ENCODE data around the gene KCNIP4.

The KCNIP4 gene

GRCh38 chr4:21876711-21877110 is 71.9 kb downstream of the KCNIP4 start:
- H3K79me1 ChIP-seq (ENCODE audit: low read length): no peaks in the 10 kb centered on the region
- no peak overlapping the region for H4K8ac ChIP-seq (ENCODE audit: low read depth, low read length)
- H2BK15ac ChIP-seq (replicated peaks; ENCODE audit: low read depth): no peak overlapping the region
- no peak overlapping the region for H2BK5ac ChIP-seq (ENCODE audit: low read length)
- DNase-seq: no peak
- H3K4me2 ChIP-seq (ENCODE audit: low read length): no peak overlapping the region
- H2BK120ac ChIP-seq (ENCODE audit: low read depth, low read length): no peak overlapping the region
- no peak overlapping the region for H4K5ac ChIP-seq (ENCODE audit: low read length)
- no peaks in the 10 kb centered on the region for H3K79me2 ChIP-seq (ENCODE audit: control insufficient read depth, insufficient read depth, low read length)
- no peak overlapping the region for H3K18ac ChIP-seq (ENCODE audit: low read length)
- H3K27ac ChIP-seq (ENCODE audit: low read depth, low read length): no peak overlapping the region
- H3K9ac ChIP-seq (ENCODE audit: low read length): no peak overlapping the region
- H3K56ac ChIP-seq (ENCODE audit: low read length): no peak overlapping the region
- WGBS (ENCODE audit: extremely low coverage, insufficient coverage, low lambda C conversion rate): no CpG with 5 or more reads among the region's 1 CpG
- no peaks in the 10 kb centered on the region for H3K4me1 ChIP-seq (ENCODE audit: control insufficient read depth, low read depth, low read length)
- H3K27me3 ChIP-seq (ENCODE audit: insufficient read depth, low read length, poor library complexity): no peaks in the 10 kb centered on the region
- no peak overlapping the region for H3K23ac ChIP-seq (ENCODE audit: low read length)
- H3K4me3 ChIP-seq (ENCODE audit: low read length): no peak overlapping the region
- no peak overlapping the region for H2AK5ac ChIP-seq (ENCODE audit: low read length)
- no peaks in the 10 kb centered on the region for H3K36me3 ChIP-seq (ENCODE audit: control insufficient read depth, insufficient read depth, low read length)
- no peak overlapping the region for H3K4ac ChIP-seq (ENCODE audit: low read depth, low read length)

DNA sequence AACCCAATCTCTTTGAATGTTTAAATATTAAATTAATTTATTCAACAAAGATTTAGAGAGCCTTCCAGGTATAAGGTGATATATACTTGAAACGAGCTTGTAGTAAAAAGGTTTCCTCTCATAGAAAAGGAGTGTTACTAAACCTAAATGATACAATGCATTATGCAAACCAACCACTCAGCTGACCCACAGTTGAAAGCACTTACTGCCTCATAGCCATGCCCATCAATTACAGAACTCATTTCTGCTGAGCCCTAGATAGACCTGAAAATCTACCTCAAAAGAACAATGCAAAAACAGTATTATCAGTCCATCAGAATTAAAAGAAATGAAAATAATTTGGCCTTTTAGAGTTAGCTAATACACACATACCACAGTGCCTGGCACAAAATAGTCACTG is 75.4 kb downstream of the KCNIP4 start:
- no peak overlapping the region for H3K18ac ChIP-seq (ENCODE audit: low read length)
- H3K4me2 ChIP-seq (ENCODE audit: low read length): no peak overlapping the region
- no peaks in the 10 kb centered on the region for H3K79me2 ChIP-seq (ENCODE audit: control insufficient read depth, insufficient read depth, low read length)
- H3K23ac ChIP-seq (ENCODE audit: low read length): no peak overlapping the region
- no peaks in the 10 kb centered on the region for H3K27me3 ChIP-seq (ENCODE audit: insufficient read depth, low read length, poor library complexity)
- H2AK5ac ChIP-seq (ENCODE audit: low read length): no peak overlapping the region
- H3K9ac ChIP-seq (ENCODE audit: low read length): no peak overlapping the region
- H3K56ac ChIP-seq (ENCODE audit: low read length): no peak overlapping the region
- no CpG with 5 or more reads among the region's 1 CpG for WGBS (ENCODE audit: extremely low coverage, insufficient coverage, low lambda C conversion rate)
- H3K4me1 ChIP-seq (ENCODE audit: control insufficient read depth, low read depth, low read length): no peaks in the 10 kb centered on the region
- no peak overlapping the region for H2BK5ac ChIP-seq (ENCODE audit: low read length)
- H3K27ac ChIP-seq (ENCODE audit: low read depth, low read length): no peak overlapping the region
- H2BK15ac ChIP-seq (replicated peaks; ENCODE audit: low read depth): no peak overlapping the region
- no peak overlapping the region for H3K4me3 ChIP-seq (ENCODE audit: low read length)
- H2BK120ac ChIP-seq (ENCODE audit: low read depth, low read length): no peak overlapping the region
- H4K5ac ChIP-seq (ENCODE audit: low read length): no peak overlapping the region
- no peaks in the 10 kb centered on the region for H3K36me3 ChIP-seq (ENCODE audit: control insufficient read depth, insufficient read depth, low read length)
- no peak overlapping the region for H4K8ac ChIP-seq (ENCODE audit: low read depth, low read length)
- DNase-seq: no peak
- H3K79me1 ChIP-seq (ENCODE audit: low read length): no peaks in the 10 kb centered on the region
- H3K4ac ChIP-seq (ENCODE audit: low read depth, low read length): no peak overlapping the region

DNA sequence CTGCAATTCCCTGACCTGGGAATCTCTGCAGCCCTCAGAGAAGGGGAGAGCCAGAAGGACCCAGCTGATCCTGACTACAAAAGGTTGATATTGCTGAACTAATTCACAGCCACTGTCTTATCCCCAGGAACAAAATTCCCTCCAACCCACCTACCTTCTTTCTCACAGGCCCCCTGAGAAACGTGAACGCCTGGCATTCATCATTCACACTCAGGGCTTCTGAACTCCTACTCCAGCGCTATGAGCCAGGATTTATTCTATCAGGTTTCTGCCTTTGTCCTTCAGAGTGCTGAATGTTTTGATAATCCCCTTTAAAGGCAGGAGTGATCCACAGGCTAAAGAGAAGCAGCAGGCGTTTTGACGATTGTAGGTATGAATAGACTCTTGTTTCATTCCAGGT is 76.5 kb downstream of the KCNIP4 start:
- Histone ChIP-seq H3K56ac (ENCODE audit: low read length) (no peak overlapping the region), H3K4ac (ENCODE audit: low read depth, low read length) (no peak overlapping the region), H4K8ac (ENCODE audit: low read depth, low read length) (no peak overlapping the region), H3K9ac (ENCODE audit: low read length) (no peak overlapping the region), H3K4me3 (ENCODE audit: low read length) (no peak overlapping the region), H2BK15ac (replicated peaks; ENCODE audit: low read depth) (no peak overlapping the region), H3K79me1 (ENCODE audit: low read length) (no peaks in the 10 kb centered on the region), H4K5ac (ENCODE audit: low read length) (no peak overlapping the region), H3K4me1 (ENCODE audit: control insufficient read depth, low read depth, low read length) (no peaks in the 10 kb centered on the region), H3K18ac (ENCODE audit: low read length) (no peak overlapping the region), H3K23ac (ENCODE audit: low read length) (no peak overlapping the region), H2AK5ac (ENCODE audit: low read length) (no peak overlapping the region), H3K79me2 (ENCODE audit: control insufficient read depth, insufficient read depth, low read length) (no peaks in the 10 kb centered on the region), H3K36me3 (ENCODE audit: control insufficient read depth, insufficient read depth, low read length) (no peaks in the 10 kb centered on the region), H3K4me2 (ENCODE audit: low read length) (no peak overlapping the region), H2BK120ac (ENCODE audit: low read depth, low read length) (no peak overlapping the region), H3K27me3 (ENCODE audit: insufficient read depth, low read length, poor library complexity) (no peaks in the 10 kb centered on the region), H3K27ac (ENCODE audit: low read depth, low read length) (no peak overlapping the region), H2BK5ac (ENCODE audit: low read length) (no peak overlapping the region)
- DNase-seq: no peak
- WGBS (ENCODE audit: extremely low coverage, insufficient coverage, low lambda C conversion rate): no CpG with 5 or more reads among the region's 5 CpGs

DNA sequence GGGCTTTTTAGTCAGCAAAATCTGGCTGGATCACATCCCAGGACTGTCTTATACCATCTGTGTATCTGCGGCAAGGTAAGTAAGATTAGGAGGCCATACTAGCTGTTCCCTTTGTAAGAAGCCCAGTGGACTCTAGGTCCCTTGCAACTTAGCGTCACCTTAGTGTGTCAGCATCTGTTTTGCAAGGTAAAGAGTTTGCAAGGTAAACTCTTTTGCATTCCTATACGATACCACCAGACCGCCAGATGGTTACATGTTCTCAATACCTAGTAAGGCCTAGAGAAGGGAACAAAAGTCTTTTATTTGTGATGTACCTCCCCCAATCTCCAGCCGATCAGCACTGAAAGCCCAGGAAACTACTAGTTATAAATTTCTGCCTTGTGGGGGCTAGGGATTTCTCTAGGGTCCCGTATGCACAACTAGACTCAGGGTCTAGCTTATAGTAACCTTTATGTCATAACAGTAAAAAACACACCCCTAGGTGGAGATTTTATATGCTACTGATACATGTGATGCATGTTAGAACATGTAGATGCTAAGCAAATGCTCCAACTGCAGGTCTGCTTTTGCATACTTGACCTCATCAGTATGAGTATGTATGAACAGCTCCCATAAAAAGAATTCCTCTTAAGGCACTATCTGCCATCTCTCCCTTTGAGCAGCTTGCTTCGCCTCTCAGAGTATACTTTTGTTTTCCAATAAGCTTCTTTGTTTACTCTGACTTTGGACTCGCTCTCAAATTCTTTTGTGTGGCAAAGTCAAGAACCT is 78.4 kb downstream of the KCNIP4 start:
- H4K5ac ChIP-seq (ENCODE audit: low read length): no peak overlapping the region
- H3K4me3 ChIP-seq (ENCODE audit: low read length): no peak overlapping the region
- H3K4me2 ChIP-seq (ENCODE audit: low read length): no peak overlapping the region
- no peak for DNase-seq
- H2BK15ac ChIP-seq (replicated peaks; ENCODE audit: low read depth): no peak overlapping the region
- no peak overlapping the region for H2AK5ac ChIP-seq (ENCODE audit: low read length)
- H3K36me3 ChIP-seq (ENCODE audit: control insufficient read depth, insufficient read depth, low read length): no peaks in the 10 kb centered on the region
- H3K18ac ChIP-seq (ENCODE audit: low read length): no peak overlapping the region
- H2BK5ac ChIP-seq (ENCODE audit: low read length): no peak overlapping the region
- no peak overlapping the region for H3K9ac ChIP-seq (ENCODE audit: low read length)
- H3K56ac ChIP-seq (ENCODE audit: low read length): no peak overlapping the region
- H3K23ac ChIP-seq (ENCODE audit: low read length): no peak overlapping the region
- H2BK120ac ChIP-seq (ENCODE audit: low read depth, low read length): no peak overlapping the region
- H3K79me1 ChIP-seq (ENCODE audit: low read length): no peaks in the 10 kb centered on the region
- no peaks in the 10 kb centered on the region for H3K79me2 ChIP-seq (ENCODE audit: control insufficient read depth, insufficient read depth, low read length)
- H3K27me3 ChIP-seq (ENCODE audit: insufficient read depth, low read length, poor library complexity): no peaks in the 10 kb centered on the region
- no CpG with 5 or more reads among the region's 8 CpGs for WGBS (ENCODE audit: extremely low coverage, insufficient coverage, low lambda C conversion rate)
- no peak overlapping the region for H3K27ac ChIP-seq (ENCODE audit: low read depth, low read length)
- H3K4me1 ChIP-seq (ENCODE audit: control insufficient read depth, low read depth, low read length): no peaks in the 10 kb centered on the region
- H4K8ac ChIP-seq (ENCODE audit: low read depth, low read length): no peak overlapping the region
- H3K4ac ChIP-seq (ENCODE audit: low read depth, low read length): no peak overlapping the region

DNA sequence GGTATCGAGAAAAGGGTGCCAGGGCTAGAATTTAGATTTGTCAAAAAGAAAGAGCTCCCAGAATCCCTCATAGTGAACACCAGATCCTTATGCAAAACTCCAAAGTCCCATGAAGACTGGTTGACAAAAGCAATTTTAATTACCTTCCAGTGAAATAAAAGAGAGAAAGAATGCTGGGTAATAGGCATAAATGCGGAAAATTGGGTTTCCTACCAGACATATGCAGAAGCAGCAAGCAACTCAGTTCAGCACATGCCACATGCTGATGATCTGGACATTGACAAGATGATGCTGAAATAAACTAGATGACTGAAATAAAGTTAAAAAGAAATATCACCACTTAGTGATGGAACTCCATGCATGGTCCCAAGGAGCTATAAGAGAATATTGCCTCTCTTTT is 83.9 kb downstream of the KCNIP4 start:
- H2BK15ac ChIP-seq (replicated peaks; ENCODE audit: low read depth): no peak overlapping the region
- no peaks in the 10 kb centered on the region for H3K79me2 ChIP-seq (ENCODE audit: control insufficient read depth, insufficient read depth, low read length)
- no peak overlapping the region for H3K56ac ChIP-seq (ENCODE audit: low read length)
- no CpG with 5 or more reads among the region's 2 CpGs for WGBS (ENCODE audit: extremely low coverage, insufficient coverage, low lambda C conversion rate)
- no peak overlapping the region for H4K8ac ChIP-seq (ENCODE audit: low read depth, low read length)
- no peak overlapping the region for H4K5ac ChIP-seq (ENCODE audit: low read length)
- H3K27ac ChIP-seq (ENCODE audit: low read depth, low read length): no peak overlapping the region
- H3K36me3 ChIP-seq (ENCODE audit: control insufficient read depth, insufficient read depth, low read length): no peaks in the 10 kb centered on the region
- no peaks in the 10 kb centered on the region for H3K27me3 ChIP-seq (ENCODE audit: insufficient read depth, low read length, poor library complexity)
- H3K4me1 ChIP-seq (ENCODE audit: control insufficient read depth, low read depth, low read length): no peaks in the 10 kb centered on the region
- H3K4me2 ChIP-seq (ENCODE audit: low read length): no peak overlapping the region
- H3K23ac ChIP-seq (ENCODE audit: low read length): no peak overlapping the region
- DNase-seq: no peak
- no peak overlapping the region for H3K9ac ChIP-seq (ENCODE audit: low read length)
- no peak overlapping the region for H2BK5ac ChIP-seq (ENCODE audit: low read length)
- no peaks in the 10 kb centered on the region for H3K79me1 ChIP-seq (ENCODE audit: low read length)
- no peak overlapping the region for H3K18ac ChIP-seq (ENCODE audit: low read length)
- no peak overlapping the region for H2BK120ac ChIP-seq (ENCODE audit: low read depth, low read length)
- no peak overlapping the region for H2AK5ac ChIP-seq (ENCODE audit: low read length)
- H3K4ac ChIP-seq (ENCODE audit: low read depth, low read length): no peak overlapping the region
- no peak overlapping the region for H3K4me3 ChIP-seq (ENCODE audit: low read length)

DNA sequence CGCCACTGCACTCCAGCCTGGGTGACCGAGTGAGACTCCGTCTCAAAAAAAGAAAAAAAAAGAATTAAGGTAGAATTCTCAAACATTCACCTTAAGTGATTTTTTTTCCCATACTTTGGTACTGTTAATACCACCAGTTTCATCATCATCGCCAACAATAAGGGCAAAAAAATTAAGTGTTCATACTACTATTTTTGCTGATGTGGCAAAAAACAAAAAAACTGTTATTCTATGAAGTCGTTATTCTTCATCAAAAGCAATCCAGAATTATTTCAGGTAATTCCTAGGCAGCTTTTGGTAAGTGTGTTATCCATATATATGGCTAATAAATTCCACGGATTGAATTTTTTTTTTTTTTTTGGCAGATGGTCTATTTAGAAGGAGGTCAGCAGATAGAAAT is 85.7 kb downstream of the KCNIP4 start:
- no peaks in the 10 kb centered on the region for H3K79me1 ChIP-seq (ENCODE audit: low read length)
- H2BK15ac ChIP-seq (replicated peaks; ENCODE audit: low read depth): no peak overlapping the region
- no peak overlapping the region for H4K5ac ChIP-seq (ENCODE audit: low read length)
- H3K4me1 ChIP-seq (ENCODE audit: control insufficient read depth, low read depth, low read length): no peaks in the 10 kb centered on the region
- no CpG with 5 or more reads among the region's 6 CpGs for WGBS (ENCODE audit: extremely low coverage, insufficient coverage, low lambda C conversion rate)
- no peak overlapping the region for H2BK5ac ChIP-seq (ENCODE audit: low read length)
- no peak overlapping the region for H3K4me3 ChIP-seq (ENCODE audit: low read length)
- H3K27me3 ChIP-seq (ENCODE audit: insufficient read depth, low read length, poor library complexity): no peaks in the 10 kb centered on the region
- no peak overlapping the region for H2AK5ac ChIP-seq (ENCODE audit: low read length)
- no peak overlapping the region for H4K8ac ChIP-seq (ENCODE audit: low read depth, low read length)
- no peak overlapping the region for H3K56ac ChIP-seq (ENCODE audit: low read length)
- no peak overlapping the region for H3K4ac ChIP-seq (ENCODE audit: low read depth, low read length)
- no peak overlapping the region for H3K18ac ChIP-seq (ENCODE audit: low read length)
- H3K23ac ChIP-seq (ENCODE audit: low read length): no peak overlapping the region
- no peaks in the 10 kb centered on the region for H3K79me2 ChIP-seq (ENCODE audit: control insufficient read depth, insufficient read depth, low read length)
- no peaks in the 10 kb centered on the region for H3K36me3 ChIP-seq (ENCODE audit: control insufficient read depth, insufficient read depth, low read length)
- no peak overlapping the region for H2BK120ac ChIP-seq (ENCODE audit: low read depth, low read length)
- DNase-seq: no peak
- no peak overlapping the region for H3K4me2 ChIP-seq (ENCODE audit: low read length)
- no peak overlapping the region for H3K9ac ChIP-seq (ENCODE audit: low read length)
- H3K27ac ChIP-seq (ENCODE audit: low read depth, low read length): no peak overlapping the region
